ENCODE measurements around the gene LRRC46. TPM values are rescaled to one million over a fixed set of nuclear protein-coding genes. Genes with fewer than 3 reads are reported as not detected.

LRRC46 gene
- total and polyA plus RNA-seq, 10 of the 15 experiments (the other 5 are each of a cell fraction or from before 2014, with no cell fraction given), result 0.15 to 1.8 (median 0.38) TPM; not detected in 1

- Histone ChIP-seq H3K79me2 (ENCODE audit: control insufficient read depth, insufficient read depth, low read length) (peaks cover 7% of the 10 kb centered on the region; the same call in 1 of the 2 replicates), H3K9ac (ENCODE audit: control insufficient read depth, insufficient read depth, low read length) (peak within 1 kb of the TSS; percentile 80), H3K27me3 (replicated peaks in 1 of 2; ENCODE audit: control insufficient read depth in 2 of 2, insufficient read depth in 2 of 2, low read length in 1 of 2) (no peaks in the 10 kb centered on the region), H3K27ac (ENCODE audit: control insufficient read depth, insufficient read depth) (peak within 1 kb of the TSS; percentile 32), H3K36me3 (ENCODE audit: control insufficient read depth in 2 of 2, insufficient read depth in 2 of 2, low read length in 1 of 2) (peaks cover 9 to 18% of the 10 kb centered on the region in 2 experiments; a peak in 3 of 4 replicates), H3K4me3 (peak within 1 kb of the TSS; percentile 93), H3K4me1 (ENCODE audit: control insufficient read depth, insufficient read depth, low read length) (peaks cover 10% of the 10 kb centered on the region), H2AFZ (ENCODE audit: control insufficient read depth, low read depth, low read length) (peak within 1 kb of the TSS; percentile 88), H3K4me2 (ENCODE audit: control insufficient read depth, insufficient read depth) (peak within 1 kb of the TSS; percentile 93), H4K20me1 (ENCODE audit: control insufficient read depth, insufficient read depth) (no peaks in the 10 kb centered on the region), H3K9me3 (replicated peaks; ENCODE audit: control insufficient read depth, insufficient read depth, low read length) (no peaks in the 10 kb centered on the region)
- in situ Hi-C loops (cut with MboI), result no loop called here
- WGBS (ENCODE audit: insufficient coverage, insufficient replicate concordance, low lambda C conversion rate, missing lambda C conversion rate), result 4% methylated on average over 21 of the region's 21 CpGs
- DNase-seq (ENCODE audit: low read depth, low spot score) (peak; percentile 38), FAIRE-seq (peak; percentile 88), ATAC-seq (peak; percentile 98)
- POLR2A ChIA-PET, result interaction anchor here (0.6 to 2.1 kb wide), 5 partner anchors 10 to 355 kb away, joined by 3 to 14 read pairs (median 5); partner anchors contain the start of genes CDK5RAP3, LRRC46, MRPL10 and SCRN2
- SMC1A ChIA-PET (ENCODE audit: uncharacterized antibody, unreplicated experiment), result interaction anchor here (1.3 to 1.4 kb wide), 2 partner anchors 9 to 196 kb away, joined by 3 to 7 read pairs; partner anchors contain the start of genes LRRC46 and MRPL10
- RAD21 ChIA-PET (ENCODE audit: unreplicated experiment), result interaction anchor here (0.7 to 1.1 kb wide), 3 partner anchors 21 to 556 kb away, joined by 3 to 6 read pairs (median 3); no protein-coding TSS in a partner anchor
- intact Hi-C loops (cut with micrococcal nuclease; ENCODE audit: unreplicated experiment), result no loop called here
- BruUV-seq (replicated peaks), result no TSS peak
- CTCF ChIA-PET, result interaction anchor here (0.6 to 2.5 kb wide), 14 partner anchors 9 to 171 kb away, joined by 3 to 20 read pairs (median 3); partner anchors contain the start of genes CDK5RAP3, LRRC46, MRPL10 and SCRN2
- TF ChIP-seq MAX (IDR thresholded peaks at IDR 0.05; ENCODE audit: low read depth, low read length) (peak; percentile 45; the same call in 1 of the 2 replicates), CREB1 (IDR thresholded peaks at IDR 0.05; ENCODE audit: low read depth) (no peak), IKZF1 (conservative IDR thresholded peaks at IDR 0.05) (peak; percentile 49; the same call in 1 of the 2 replicates), RB1 (IDR thresholded peaks at IDR 0.05; ENCODE audit: borderline replicate concordance) (0 out of 2 replicates have a peak, but pooled peaks have one; percentile 30), MYB (IDR thresholded peaks at IDR 0.05; ENCODE audit: borderline replicate concordance, low read depth, low read length) (no peak), MEF2B (IDR thresholded peaks at IDR 0.05; ENCODE audit: partially characterized antibody, poor library complexity, severe bottlenecking) (peak; percentile 26), NBN (IDR thresholded peaks at IDR 0.05) (peak; percentile 67), POU2F2 (IDR thresholded peaks at IDR 0.05; ENCODE audit: borderline replicate concordance, low read depth, low read length) (peak; percentile 28; the same call in 1 of the 3 replicates), ATF7 (IDR thresholded peaks at IDR 0.05; ENCODE audit: low read depth) (peak; percentile 20; the same call in 1 of the 2 replicates), SPI1 (IDR thresholded peaks at IDR 0.05; ENCODE audit: borderline replicate concordance, insufficient read depth, low read depth, low read length) (no peak), NR2C2 (IDR thresholded peaks at IDR 0.05; ENCODE audit: borderline replicate concordance, control insufficient read depth, insufficient read length, low read depth) (no peak), ZNF24 (IDR thresholded peaks at IDR 0.05) (no peak), PAX5 (IDR thresholded peaks at IDR 0.05; ENCODE audit: borderline replicate concordance, low read depth, low read length) (0 out of 2 replicates have a peak, but pooled peaks have one; percentile 6), GABPA (IDR thresholded peaks at IDR 0.05; ENCODE audit: low read depth) (peak; percentile 78), EED (IDR thresholded peaks at IDR 0.05; ENCODE audit: low read depth) (peak; percentile 31; the same call in 1 of the 2 replicates), TCF12 (IDR thresholded peaks at IDR 0.05; ENCODE audit: low read depth, low read length) (peak; percentile 73; the same call in 1 of the 2 replicates)
- TF ChIP-seq, protein P1, sequence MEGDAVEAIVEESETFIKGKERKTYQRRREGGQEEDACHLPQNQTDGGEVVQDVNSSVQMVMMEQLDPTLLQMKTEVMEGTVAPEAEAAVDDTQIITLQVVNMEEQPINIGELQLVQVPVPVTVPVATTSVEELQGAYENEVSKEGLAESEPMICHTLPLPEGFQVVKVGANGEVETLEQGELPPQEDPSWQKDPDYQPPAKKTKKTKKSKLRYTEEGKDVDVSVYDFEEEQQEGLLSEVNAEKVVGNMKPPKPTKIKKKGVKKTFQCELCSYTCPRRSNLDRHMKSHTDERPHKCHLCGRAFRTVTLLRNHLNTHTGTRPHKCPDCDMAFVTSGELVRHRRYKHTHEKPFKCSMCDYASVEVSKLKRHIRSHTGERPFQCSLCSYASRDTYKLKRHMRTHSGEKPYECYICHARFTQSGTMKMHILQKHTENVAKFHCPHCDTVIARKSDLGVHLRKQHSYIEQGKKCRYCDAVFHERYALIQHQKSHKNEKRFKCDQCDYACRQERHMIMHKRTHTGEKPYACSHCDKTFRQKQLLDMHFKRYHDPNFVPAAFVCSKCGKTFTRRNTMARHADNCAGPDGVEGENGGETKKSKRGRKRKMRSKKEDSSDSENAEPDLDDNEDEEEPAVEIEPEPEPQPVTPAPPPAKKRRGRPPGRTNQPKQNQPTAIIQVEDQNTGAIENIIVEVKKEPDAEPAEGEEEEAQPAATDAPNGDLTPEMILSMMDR (IDR thresholded peaks at IDR 0.05 in 2 of 3, conservative IDR thresholded peaks at IDR 0.05 in 1 of 3; ENCODE audit: control insufficient read depth in 2 of 3, extremely low read depth in 1 of 3, insufficient read depth in 1 of 3, low read depth in 3 of 3, low read length in 3 of 3), result peak; percentile 21 to 77 (median 35); a peak in 4 of 6 replicates
- TF ChIP-seq, protein P2, sequence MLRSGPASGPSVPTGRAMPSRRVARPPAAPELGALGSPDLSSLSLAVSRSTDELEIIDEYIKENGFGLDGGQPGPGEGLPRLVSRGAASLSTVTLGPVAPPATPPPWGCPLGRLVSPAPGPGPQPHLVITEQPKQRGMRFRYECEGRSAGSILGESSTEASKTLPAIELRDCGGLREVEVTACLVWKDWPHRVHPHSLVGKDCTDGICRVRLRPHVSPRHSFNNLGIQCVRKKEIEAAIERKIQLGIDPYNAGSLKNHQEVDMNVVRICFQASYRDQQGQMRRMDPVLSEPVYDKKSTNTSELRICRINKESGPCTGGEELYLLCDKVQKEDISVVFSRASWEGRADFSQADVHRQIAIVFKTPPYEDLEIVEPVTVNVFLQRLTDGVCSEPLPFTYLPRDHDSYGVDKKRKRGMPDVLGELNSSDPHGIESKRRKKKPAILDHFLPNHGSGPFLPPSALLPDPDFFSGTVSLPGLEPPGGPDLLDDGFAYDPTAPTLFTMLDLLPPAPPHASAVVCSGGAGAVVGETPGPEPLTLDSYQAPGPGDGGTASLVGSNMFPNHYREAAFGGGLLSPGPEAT (IDR thresholded peaks at IDR 0.05; ENCODE audit: low read depth), result 0 out of 2 replicates have a peak, but pooled peaks have one; percentile 45
These were observed 9.8 kb upstream of the LRRC46 start, which contains the start of gene OSBPL7 for GRCh38 chr17:47821424-47822391. Gene OSBPL7 (minus strand): TSS chr17:47821794. CDS start chr17:47820278, 1,516 bp downstream.
